Sigmoid colon (tissue), 7 donors: ENCODE measurements around the gene GRM8. TPM values are rescaled to one million over a fixed set of nuclear protein-coding genes. Genes with fewer than 3 reads are reported as not detected.

Experiments
- DNase-seq: peaks from one replicate; pipeline ENCODE4 v3.0.0-alpha.2; 2019
- H3K27ac ChIP-seq, 4 donors: fragments of 200-600 bp; sonication (generic); one replicate each; pipeline ENCODE4 v1.5.1; 2016 to 2019; ENCODE audit warnings: mild to moderate bottlenecking in 1 of 4
- H3K27me3 ChIP-seq, 3 donors: fragments of 200-600 bp; sonication (generic); one replicate each; pipeline ENCODE4 v1.5.1; 2019; ENCODE audit warnings: mild to moderate bottlenecking in 1 of 3
- H3K36me3 ChIP-seq, 4 donors: fragments of 200-600 bp; sonication (generic); one replicate each; pipeline ENCODE4 v1.5.1; 2016 to 2019
- H3K4me1 ChIP-seq, 4 donors: fragments of 200-600 bp; sonication (generic); one replicate each; pipeline ENCODE4 v1.5.1; 2017 to 2019
- H3K4me3 ChIP-seq, 4 donors: fragments of 200-600 bp; sonication (generic); one replicate each; pipeline ENCODE4 v1.5.1; 2017 to 2019; ENCODE audit warnings: mild to moderate bottlenecking in 2 of 4, moderate library complexity in 1 of 4
- H3K9me3 ChIP-seq, 4 donors: fragments of 200-600 bp in 3 of 4; sonication (generic) in 3 of 4; one replicate each; pipeline versions ENCODE4 v1.5.1 to v1.6.1; 2013 to 2019
- CTCF ChIP-seq, 4 experiments: fragments of 450-650 bp in 3 of 4; fragments of 200-600 bp in 1 of 4; IDR thresholded peaks; one replicate each; pipeline ENCODE4 v1.5.1; 2016 to 2019; ENCODE audit warnings: antibody characterized with exemption in 4 of 4, mild to moderate bottlenecking in 3 of 4, moderate library complexity in 2 of 4
- EP300 ChIP-seq, 4 donors: sonication (generic); formaldehyde crosslinking; IDR thresholded peaks; one replicate each; pipeline ENCODE4 v1.6.1; 2017; ENCODE audit warnings: antibody characterized with exemption in 4 of 4
- POLR2A ChIP-seq, 2 donors: fragments of 450-650 bp; IDR thresholded peaks; one replicate each; pipeline ENCODE4 v1.6.1; 2016; ENCODE audit warnings: antibody characterized with exemption in 2 of 2, mild to moderate bottlenecking in 2 of 2, moderate library complexity in 2 of 2
- POLR2AphosphoS5 ChIP-seq, 4 donors: sonication (generic); formaldehyde crosslinking; IDR thresholded peaks; one replicate each; pipeline ENCODE4 v1.6.1; 2017; ENCODE audit warnings: antibody characterized with exemption in 4 of 4
- WGBS, 2 donors: extraction: QIAGEN DNeasy Blood & Tissue Kit; methylation state at CpG; one replicate each; pipeline ENCODE4 v1.1.7; 2013; 5-methylcytosine and 5-hydroxymethylcytosine counted together
- intact Hi-C: fragments of 100-400 bp; cut with DNase I; formaldehyde crosslinking; loops from one replicate; pipeline ENCODE4 v1.15.1; 2023
- polyA plus RNA-seq, 3 donors: library from polyadenylated mRNA; stranded (reverse); fragments of 200-250 nt; gene quantifications; one replicate each; pipeline ENCODE4 v1.2.3, GENCODE V29; 2013
- total RNA-seq, 4 donors: library from RNA; depleted of rRNA; stranded (reverse); fragments of >200 nt; gene quantifications; one replicate each; pipeline ENCODE4 v1.1.0, GENCODE V29; 2016
- donor health status: healthy with polysubstance abuse.
- donor health status: Bipolar disorder and iron deficiency.
- donor health status: healthy.

Gene GRM8
- total and polyA plus RNA-seq, 7 donors: 0.27 to 1.9 (median 0.55) TPM; not detected in 4

- Histone ChIP-seq H3K27me3 (no peaks in the 10 kb centered on the region), H3K4me1 (no peaks in the 10 kb centered on the region), H3K9me3 (no peaks in the 10 kb centered on the region), H3K36me3 (no peaks in the 10 kb centered on the region), H3K4me3 (no peak overlapping the region), H3K27ac (no peak overlapping the region)
- TF ChIP-seq POLR2A (IDR thresholded peaks at IDR 0.05) (no peak), POLR2AphosphoS5 (IDR thresholded peaks at IDR 0.05) (no peak)
- WGBS, 2 donors: 78 to 87% methylated on average over 3 of the region's 3 CpGs
- DNase-seq: no peak
- intact Hi-C loops: no loop called here
Observed at GRCh38 chr7:127208860-127209259, 43.9 kb downstream of the GRM8 start.

- H3K4me3 ChIP-seq: no peak overlapping the region
- intact Hi-C loops: no loop called here
- no peak for DNase-seq
- no peaks in the 10 kb centered on the region for H3K9me3 ChIP-seq
- TF ChIP-seq EP300 (IDR thresholded peaks at IDR 0.05) (no peak), POLR2AphosphoS5 (IDR thresholded peaks at IDR 0.05) (no peak), CTCF (IDR thresholded peaks at IDR 0.05) (no peak), POLR2A (IDR thresholded peaks at IDR 0.05) (no peak)
- no peak overlapping the region for H3K27ac ChIP-seq
- no peaks in the 10 kb centered on the region for H3K4me1 ChIP-seq
- 85 to 86% methylated on average over 3 of the region's 3 CpGs for WGBS, 2 donors
- no peaks in the 10 kb centered on the region for H3K36me3 ChIP-seq
- H3K27me3 ChIP-seq: no peaks in the 10 kb centered on the region
Observed at GRCh38 chr7:127208351-127208750, 44.4 kb downstream of the GRM8 start.

GRCh38 chr7:127207806-127208205, 44.9 kb downstream of the GRM8 start:
- Histone ChIP-seq H3K27me3 (no peaks in the 10 kb centered on the region), H3K36me3 (no peaks in the 10 kb centered on the region), H3K9me3 (no peaks in the 10 kb centered on the region), H3K4me3 (no peak overlapping the region), H3K4me1 (no peaks in the 10 kb centered on the region), H3K27ac (no peak overlapping the region)
- DNase-seq: no peak
- WGBS, 2 donors: 71 to 80% methylated on average over 5 of the region's 5 CpGs
- intact Hi-C loops: no loop called here
- no peak for TF ChIP-seq POLR2AphosphoS5 (IDR thresholded peaks at IDR 0.05)
- no peak for TF ChIP-seq EP300 (IDR thresholded peaks at IDR 0.05)
- TF ChIP-seq CTCF (IDR thresholded peaks at IDR 0.05): no peak
- TF ChIP-seq POLR2A (IDR thresholded peaks at IDR 0.05): no peak

GRCh38 chr7:127207230-127207629, 45.5 kb downstream of the GRM8 start:
- Histone ChIP-seq H3K4me3 (no peak overlapping the region), H3K27ac (no peak overlapping the region), H3K4me1 (no peaks in the 10 kb centered on the region), H3K27me3 (no peaks in the 10 kb centered on the region), H3K9me3 (no peaks in the 10 kb centered on the region), H3K36me3 (no peaks in the 10 kb centered on the region)
- TF ChIP-seq POLR2AphosphoS5 (IDR thresholded peaks at IDR 0.05): no peak
- no peak for TF ChIP-seq POLR2A (IDR thresholded peaks at IDR 0.05)
- no peak for TF ChIP-seq EP300 (IDR thresholded peaks at IDR 0.05)
- no peak for TF ChIP-seq CTCF (IDR thresholded peaks at IDR 0.05)
- no peak for DNase-seq
- 75 to 76% methylated on average over 4 of the region's 4 CpGs for WGBS, 2 donors
- intact Hi-C loops: no loop called here

GRCh38 chr7:127194571-127194970, 58.2 kb downstream of the GRM8 start:
- DNase-seq: no peak
- H3K4me3 ChIP-seq: no peak overlapping the region
- no peaks in the 10 kb centered on the region for H3K9me3 ChIP-seq
- intact Hi-C loops: no loop called here
- no peaks in the 10 kb centered on the region for H3K36me3 ChIP-seq
- no peaks in the 10 kb centered on the region for H3K27me3 ChIP-seq
- H3K27ac ChIP-seq: no peak overlapping the region
- H3K4me1 ChIP-seq: no peaks in the 10 kb centered on the region
- 84 to 86% methylated on average over 2 of the region's 2 CpGs for WGBS, 2 donors
- no peak for TF ChIP-seq CTCF (IDR thresholded peaks at IDR 0.05)
- no peak for TF ChIP-seq POLR2AphosphoS5 (IDR thresholded peaks at IDR 0.05)
- no peak for TF ChIP-seq POLR2A (IDR thresholded peaks at IDR 0.05)
- TF ChIP-seq EP300 (IDR thresholded peaks at IDR 0.05): no peak
